Right lobe of liver (tissue), 6 donors: Measurements from ENCODE around the gene SNX11. TPM values are rescaled to one million over a fixed set of nuclear protein-coding genes. Genes with fewer than 3 reads are reported as not detected.

ENCODE experiments used
- ATAC-seq, 4 donors: fragments of 200-7000 bp; cut with Tn5 transposase; one replicate each; pipeline ENCODE4 v1.9.1; 2020; ENCODE audit warnings: mild to moderate bottlenecking in 4 of 4, moderate library complexity in 4 of 4
- DNase-seq, 3 donors: peaks; one replicate each; pipeline ENCODE4 v3.0.0-alpha.2; 2020
- H3K27ac ChIP-seq, 3 donors: fragments of 200-600 bp; one replicate each; pipeline ENCODE4 v1.8.0; 2022
- H3K27me3 ChIP-seq, 2 donors: fragments of 200-600 bp; one replicate each; pipeline ENCODE4 v1.8.0; 2022
- H3K36me3 ChIP-seq, 4 donors: fragments of 200-600 bp; sonication (generic) in 1 of 4; one replicate each; pipeline versions ENCODE4 v1.5.1 to v1.8.0; 2017 to 2022; ENCODE audit warnings: control low read depth in 1 of 4
- H3K4me1 ChIP-seq, 4 donors: fragments of 200-600 bp; sonication (generic) in 1 of 4; one replicate each; pipeline versions ENCODE4 v1.5.1 to v1.8.0; 2017 to 2022; ENCODE audit warnings: control low read depth in 1 of 4
- H3K4me3 ChIP-seq, 3 donors: fragments of 200-600 bp; one replicate each; pipeline ENCODE4 v1.8.0; 2022
- H3K9me3 ChIP-seq, 4 donors: fragments of 200-600 bp; sonication (generic) in 1 of 4; one replicate each; pipeline versions ENCODE4 v1.5.1 to v1.8.0; 2017 to 2022; ENCODE audit warnings: control low read depth in 1 of 4
- CTCF ChIP-seq, 4 donors: fragments of 200-600 bp in 3 of 4; fragments of 450-650 bp in 1 of 4; IDR thresholded peaks; one replicate each; pipeline versions ENCODE4 v1.5.1 to v1.8.0; 2016 to 2022; ENCODE audit warnings: antibody characterized with exemption in 4 of 4, mild to moderate bottlenecking in 2 of 4
- POLR2A ChIP-seq: fragments of 450-650 bp; IDR thresholded peaks from one replicate; pipeline ENCODE4 v1.6.1; 2017; ENCODE audit warnings: antibody characterized with exemption, mild to moderate bottlenecking
- WGBS: methylation state at CpG from one replicate; pipeline ENCODE4 v1.1.6; 2018; ENCODE audit warnings: low coverage, low lambda C conversion rate; ENCODE audit not compliant: insufficient coverage; ENCODE audit errors: missing lambda C conversion rate; 5-methylcytosine and 5-hydroxymethylcytosine counted together
- intact Hi-C, 2 donors: fragments of 100-400 bp; cut with DNase I; formaldehyde crosslinking; loops; one replicate each; pipeline versions ENCODE4 v1.11.2 to v1.14.1; 2022
- total RNA-seq, 6 experiments: library from RNA; depleted of rRNA in 2 of 6; stranded (reverse); fragments of >200 nt in 2 of 6; fragmentation: NEBNext Ultra II Directional in 3 of 6; extraction: Animal tissue kit (Norgen Biotek cat#: 25700) in 3 of 6; gene quantifications; one replicate each; pipeline versions ENCODE4 v1.1.0 to v1.2.4, GENCODE V29; 2016 to 2023
- donor health status: DM: no; HTN: yes; CAD: no.
- donor health status: DM: no; HTN: no; CAD: no.
- donor health status: DM: no; HTN: no; CAD: no.
- donor health status: DM: no; HTN: yes; CAD: no.
- donor health status: DM: no; HTN: yes; CAD: no.

The SNX11 gene
- total RNA-seq, 6 experiments from 2014 or later, result 7.2 to 11.7 (median 9.2) TPM

- Histone ChIP-seq H3K4me3 (no peak overlapping the region), H3K27me3 (no peaks in the 10 kb centered on the region), H3K36me3 (peaks cover 0 to 46% (median 15%) of the 10 kb centered on the region in 4 donors), H3K9me3 (no peaks in the 10 kb centered on the region), H3K27ac (no peak overlapping the region), H3K4me1 (no peaks in the 10 kb centered on the region)
- WGBS, result 83% methylated on average over 2 of the region's 3 CpGs
- DNase-seq (no peak), ATAC-seq (no peak)
- TF ChIP-seq POLR2A (no peak), CTCF (IDR thresholded peaks at IDR 0.05) (no peak)
- intact Hi-C loops, result no loop called here
Observed at GRCh38 chr17:48122665-48123045, 15.1 kb downstream of the SNX11 start.

GRCh38 chr17:48123111-48123510, 15.5 kb downstream of the SNX11 start:
- ATAC-seq (no peak), DNase-seq (no peak)
- H3K9me3 ChIP-seq, result no peaks in the 10 kb centered on the region
- H3K36me3 ChIP-seq, result peaks cover 0 to 41% (median 13%) of the 10 kb centered on the region in 4 donors
- WGBS, result 91% methylated on average over 3 of the region's 6 CpGs
- no peak overlapping the region for H3K27ac ChIP-seq
- no peaks in the 10 kb centered on the region for H3K4me1 ChIP-seq
- intact Hi-C loops, result no loop called here
- no peak for TF ChIP-seq CTCF (IDR thresholded peaks at IDR 0.05)
- TF ChIP-seq POLR2A, result no peak
- no peaks in the 10 kb centered on the region for H3K27me3 ChIP-seq
- no peak overlapping the region for H3K4me3 ChIP-seq

DNA sequence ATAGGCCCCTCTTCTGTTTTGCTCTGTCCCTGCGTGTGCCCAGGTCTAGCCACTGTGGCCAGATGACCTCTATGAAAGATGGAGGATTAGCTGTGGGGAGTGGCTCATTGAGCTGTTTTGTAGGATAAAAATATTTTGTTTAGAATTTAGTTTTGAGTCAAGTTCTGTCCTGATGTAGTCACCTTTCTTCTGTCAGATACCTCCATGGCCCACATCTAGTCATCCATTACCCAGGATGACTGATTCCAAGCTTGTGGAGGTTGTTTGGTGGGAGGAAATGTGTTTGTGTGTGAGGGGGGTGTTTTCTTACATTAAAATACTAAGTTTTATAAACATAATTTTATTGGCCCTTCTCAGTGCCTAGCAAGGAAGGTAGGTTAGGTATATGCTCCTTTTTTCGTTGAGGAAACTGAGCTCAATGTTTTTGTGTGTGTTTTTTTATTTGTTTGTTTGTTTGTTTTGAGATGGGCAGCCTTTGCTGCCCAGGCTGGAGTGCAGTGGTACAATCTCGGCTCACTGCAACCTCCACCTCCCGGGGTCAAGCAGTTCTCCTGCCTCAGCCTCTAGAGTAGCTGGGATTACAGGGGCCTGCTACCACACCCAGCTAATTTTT, 16.3 kb downstream of the SNX11 start:
- intact Hi-C loops, result no loop called here
- WGBS, result 75% methylated on average over 4 of the region's 4 CpGs
- H3K4me3 ChIP-seq, result no peak overlapping the region
- DNase-seq (no peak), ATAC-seq (no peak)
- H3K9me3 ChIP-seq, result no peaks in the 10 kb centered on the region
- peaks cover 0 to 34% (median 12%) of the 10 kb centered on the region in 4 donors for H3K36me3 ChIP-seq
- H3K27me3 ChIP-seq, result no peaks in the 10 kb centered on the region
- TF ChIP-seq POLR2A, result no peak
- TF ChIP-seq CTCF (IDR thresholded peaks at IDR 0.05), result no peak
- no peaks in the 10 kb centered on the region for H3K4me1 ChIP-seq
- no peak overlapping the region for H3K27ac ChIP-seq

- ATAC-seq (no peak), DNase-seq (no peak)
- no peaks in the 10 kb centered on the region for H3K9me3 ChIP-seq
- WGBS, result no CpG with 5 or more reads among the region's 9 CpGs
- H3K36me3 ChIP-seq, result peaks cover 0 to 20% (median 10%) of the 10 kb centered on the region in 4 donors
- no peak overlapping the region for H3K27ac ChIP-seq
- TF ChIP-seq CTCF (IDR thresholded peaks at IDR 0.05) (no peak), POLR2A (no peak)
- H3K4me1 ChIP-seq, result no peaks in the 10 kb centered on the region
- H3K27me3 ChIP-seq, result no peaks in the 10 kb centered on the region
- intact Hi-C loops, result no loop called here
- no peak overlapping the region for H3K4me3 ChIP-seq
Observed at GRCh38 chr17:48125829-48126531, 18.4 kb downstream of the SNX11 start.
